CD14-positive monocyte (primary cell): ENCODE measurements around the gene KCNK18. TPM values are rescaled to one million over a fixed set of nuclear protein-coding genes. Genes with fewer than 3 reads are reported as not detected.

Experiments used
- DNase-seq, 3 donors: peaks; one replicate each; pipeline ENCODE4 v3.0.0-alpha.2; 2011 to 2022
- H2AFZ ChIP-seq: 2 replicates; pipeline ENCODE4 v1.6.0; 2012; ENCODE audit warnings: mild to moderate bottlenecking, low read depth, low read length, inconsistent platforms; ENCODE audit not compliant: insufficient read depth, poor library complexity, severe bottlenecking
- H3K27ac ChIP-seq, 2 donors: 1 replicate in 1 of 2; 2 replicates in 1 of 2; pipeline ENCODE4 v1.5.1; 2012 to 2013; ENCODE audit warnings: low read length in 2 of 2, control low read depth in 1 of 2, inconsistent platforms in 1 of 2, low read depth in 1 of 2, mild to moderate bottlenecking in 1 of 2
- H3K27me3 ChIP-seq, 2 donors: one replicate each; pipeline versions ENCODE4 v1.6.0 to v1.6.1; 2011 to 2013; ENCODE audit warnings: low read length in 2 of 2; ENCODE audit not compliant: control insufficient read depth in 2 of 2, insufficient read depth in 2 of 2
- H3K36me3 ChIP-seq, 2 donors: replicated peaks in 1 of 2; 1 replicate in 1 of 2; 2 replicates in 1 of 2; pipeline versions ENCODE4 v1.5.1 to v1.6.1; 2012 to 2013; ENCODE audit warnings: low read length in 2 of 2, control low read depth in 1 of 2, inconsistent platforms in 1 of 2, mild to moderate bottlenecking in 1 of 2; ENCODE audit not compliant: insufficient read depth in 2 of 2, control insufficient read depth in 1 of 2
- H3K4me1 ChIP-seq, 2 donors: 1 replicate in 1 of 2; 2 replicates in 1 of 2; pipeline versions ENCODE4 v1.5.1 to v1.6.1; 2012 to 2013; ENCODE audit warnings: low read length in 2 of 2, control low read depth in 1 of 2, inconsistent platforms in 1 of 2, mild to moderate bottlenecking in 1 of 2, moderate library complexity in 1 of 2; ENCODE audit not compliant: insufficient read depth in 2 of 2, control insufficient read depth in 1 of 2
- H3K4me2 ChIP-seq: replicated peaks from 2 replicates; pipeline ENCODE3; 2012; ENCODE audit warnings: low read length, moderate library complexity, mild to moderate bottlenecking; ENCODE audit not compliant: poor library complexity, severe bottlenecking; ENCODE audit errors: extremely low read depth
- H3K4me3 ChIP-seq, 3 experiments: fragments of 200-600 bp in 1 of 3; sonication (generic) in 1 of 3; replicated peaks in 1 of 3; 1 replicate in 2 of 3; 2 replicates in 1 of 3; pipeline ENCODE4 v1.5.1; 2011 to 2013; ENCODE audit warnings: low read length in 3 of 3, mild to moderate bottlenecking in 3 of 3, control low read depth in 2 of 3, low read depth in 2 of 3, inconsistent platforms in 1 of 3, moderate library complexity in 1 of 3
- H3K79me2 ChIP-seq: 2 replicates; pipeline ENCODE4 v1.6.0; 2012; ENCODE audit warnings: mild to moderate bottlenecking, control low read depth, inconsistent platforms, low read length, moderate library complexity; ENCODE audit not compliant: insufficient read depth
- H3K9ac ChIP-seq: 2 replicates; pipeline ENCODE4 v1.6.0; 2017; ENCODE audit warnings: low read length, mild to moderate bottlenecking; ENCODE audit not compliant: insufficient read depth, poor library complexity, severe bottlenecking
- H3K9me3 ChIP-seq, 2 donors: replicated peaks in 1 of 2; 1 replicate in 1 of 2; 2 replicates in 1 of 2; pipeline versions ENCODE4 v1.5.1 to v1.6.1; 2012 to 2013; ENCODE audit warnings: low read length in 2 of 2, control low read depth in 1 of 2; ENCODE audit not compliant: control insufficient read depth in 1 of 2, insufficient read depth in 1 of 2
- H4K20me1 ChIP-seq: 2 replicates; pipeline ENCODE4 v1.6.0; 2012; ENCODE audit warnings: mild to moderate bottlenecking, low read length, control low read depth, moderate library complexity; ENCODE audit not compliant: insufficient read depth
- H3K27ac Mint-ChIP-seq, 7 donors: one replicate each; pipeline ENCODE4 v1.8.0; 2020; ENCODE audit warnings: mild to moderate bottlenecking in 7 of 7, mixed read lengths in 7 of 7, moderate library complexity in 6 of 7, inconsistent platforms in 2 of 7
- H3K27me3 Mint-ChIP-seq, 3 donors: one replicate each; pipeline ENCODE4 v1.8.0; 2021 to 2022; ENCODE audit warnings: low read depth in 3 of 3, mild to moderate bottlenecking in 3 of 3, mixed read lengths in 3 of 3, moderate library complexity in 3 of 3, inconsistent platforms in 1 of 3
- H3K36me3 Mint-ChIP-seq, 2 donors: one replicate each; pipeline ENCODE4 v1.8.0; 2020; ENCODE audit warnings: mixed read lengths in 2 of 2, inconsistent platforms in 1 of 2, mild to moderate bottlenecking in 1 of 2
- H3K4me1 Mint-ChIP-seq: one replicate; pipeline ENCODE4 v1.8.0; 2020; ENCODE audit warnings: mild to moderate bottlenecking, mixed read lengths
- H3K4me3 Mint-ChIP-seq, 2 donors: one replicate each; pipeline ENCODE4 v1.8.0; 2020; ENCODE audit warnings: mild to moderate bottlenecking in 2 of 2, mixed read lengths in 2 of 2, moderate library complexity in 1 of 2
- H3K9me3 Mint-ChIP-seq, 7 donors: one replicate each; pipeline ENCODE4 v1.8.0; 2020 to 2022; ENCODE audit warnings: mixed read lengths in 7 of 7, mild to moderate bottlenecking in 6 of 7, moderate library complexity in 6 of 7, inconsistent platforms in 2 of 7
- WGBS: methylation state at CpG from one replicate; pipeline ENCODE4 v1.1.5; 2013; ENCODE audit warnings: missing lambda C conversion rate; ENCODE audit not compliant: insufficient coverage; 5-methylcytosine and 5-hydroxymethylcytosine counted together
- intact Hi-C, 2 donors: fragments of 100-400 bp; cut with micrococcal nuclease; formaldehyde crosslinking; loops; one replicate each; pipeline versions ENCODE4 v1.15.0 to v1.15.1; 2023
- polyA plus RNA-seq, 3 donors: library from polyadenylated mRNA; depleted of rRNA in 1 of 3; unstranded in 2 of 3; stranded (reverse) in 1 of 3; fragments of 300-500 nt in 2 of 3; fragments of >200 nt in 1 of 3; fragmentation: Illumina TruSeq in 2 of 3; gene quantifications; 1 replicate in 2 of 3; 2 replicates in 1 of 3; pipeline ENCODE4 v1.2.3, GENCODE V29; 2012 to 2021
- TF ChIP-seq, protein P1 (sequence below): fragments of 200-600 bp; IDR thresholded peaks from one replicate; pipeline ENCODE4 v1.8.0; 2022; ENCODE audit warnings: antibody characterized with exemption, mild to moderate bottlenecking

KCNK18 gene
- polyA plus RNA-seq, 3 donors, result not detected

DNA sequence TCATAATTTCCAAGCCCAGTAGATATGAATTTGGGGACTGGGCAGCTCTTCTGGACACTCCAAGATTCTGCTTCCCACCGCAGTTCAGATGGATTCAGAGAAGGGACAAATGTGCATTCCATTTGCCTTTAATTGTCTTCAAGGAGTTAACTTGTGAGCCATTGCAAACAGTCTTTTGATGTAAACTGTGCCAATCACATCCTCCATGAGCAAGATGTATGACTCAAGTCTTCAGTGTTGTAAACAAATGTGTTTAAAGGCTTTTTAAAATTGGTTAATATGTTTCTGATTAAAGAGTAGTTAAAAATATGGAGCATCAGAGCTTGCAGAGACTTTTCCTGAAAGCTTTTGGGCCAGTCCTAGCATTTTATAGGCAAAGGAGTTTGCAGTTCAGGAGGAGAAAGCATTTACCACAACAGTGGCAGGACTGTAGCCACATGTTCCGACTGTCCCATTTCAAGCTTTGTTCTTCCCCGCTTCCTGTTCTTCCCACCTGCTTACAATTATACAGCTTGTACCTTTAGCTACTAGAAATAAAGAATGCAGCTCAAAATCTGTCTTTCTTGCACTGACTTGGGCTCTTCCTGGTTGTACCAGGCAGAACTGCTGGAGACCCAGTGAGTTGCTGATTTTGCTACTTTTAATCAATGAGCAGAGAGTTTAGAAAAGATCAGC, 49.8 kb downstream of the KCNK18 start:
- H3K27me3 Mint-ChIP-seq, result peaks cover 30 to 47% (median 33%) of the 10 kb centered on the region in 3 donors
- no peaks in the 10 kb centered on the region for H3K36me3 ChIP-seq
- no peak for DNase-seq
- TF ChIP-seq, protein P1, sequence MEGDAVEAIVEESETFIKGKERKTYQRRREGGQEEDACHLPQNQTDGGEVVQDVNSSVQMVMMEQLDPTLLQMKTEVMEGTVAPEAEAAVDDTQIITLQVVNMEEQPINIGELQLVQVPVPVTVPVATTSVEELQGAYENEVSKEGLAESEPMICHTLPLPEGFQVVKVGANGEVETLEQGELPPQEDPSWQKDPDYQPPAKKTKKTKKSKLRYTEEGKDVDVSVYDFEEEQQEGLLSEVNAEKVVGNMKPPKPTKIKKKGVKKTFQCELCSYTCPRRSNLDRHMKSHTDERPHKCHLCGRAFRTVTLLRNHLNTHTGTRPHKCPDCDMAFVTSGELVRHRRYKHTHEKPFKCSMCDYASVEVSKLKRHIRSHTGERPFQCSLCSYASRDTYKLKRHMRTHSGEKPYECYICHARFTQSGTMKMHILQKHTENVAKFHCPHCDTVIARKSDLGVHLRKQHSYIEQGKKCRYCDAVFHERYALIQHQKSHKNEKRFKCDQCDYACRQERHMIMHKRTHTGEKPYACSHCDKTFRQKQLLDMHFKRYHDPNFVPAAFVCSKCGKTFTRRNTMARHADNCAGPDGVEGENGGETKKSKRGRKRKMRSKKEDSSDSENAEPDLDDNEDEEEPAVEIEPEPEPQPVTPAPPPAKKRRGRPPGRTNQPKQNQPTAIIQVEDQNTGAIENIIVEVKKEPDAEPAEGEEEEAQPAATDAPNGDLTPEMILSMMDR, result no peak
- peaks cover 8% of the 10 kb centered on the region for H3K4me1 Mint-ChIP-seq
- H2AFZ ChIP-seq, result no peak overlapping the region
- WGBS, result 100% methylated on average over 2 of the region's 3 CpGs
- no peaks in the 10 kb centered on the region for H3K36me3 Mint-ChIP-seq
- intact Hi-C loops, result no loop called here
- H3K27ac ChIP-seq, result no peak overlapping the region
- H3K9me3 Mint-ChIP-seq, result peaks cover 0 to 4% (median 2%) of the 10 kb centered on the region in 7 donors
- no peaks in the 10 kb centered on the region for H3K4me1 ChIP-seq
- no peak overlapping the region for H3K9ac ChIP-seq
- H3K27me3 ChIP-seq, result peaks cover 14 to 29% of the 10 kb centered on the region in 2 donors
- no peak overlapping the region for H3K4me2 ChIP-seq
- H3K9me3 ChIP-seq, result no peaks in the 10 kb centered on the region
- H3K79me2 ChIP-seq, result no peaks in the 10 kb centered on the region
- H3K4me3 ChIP-seq, result no peak overlapping the region
- no peak overlapping the region for H3K27ac Mint-ChIP-seq
- H3K4me3 Mint-ChIP-seq, result no peak overlapping the region
- no peaks in the 10 kb centered on the region for H4K20me1 ChIP-seq

DNA sequence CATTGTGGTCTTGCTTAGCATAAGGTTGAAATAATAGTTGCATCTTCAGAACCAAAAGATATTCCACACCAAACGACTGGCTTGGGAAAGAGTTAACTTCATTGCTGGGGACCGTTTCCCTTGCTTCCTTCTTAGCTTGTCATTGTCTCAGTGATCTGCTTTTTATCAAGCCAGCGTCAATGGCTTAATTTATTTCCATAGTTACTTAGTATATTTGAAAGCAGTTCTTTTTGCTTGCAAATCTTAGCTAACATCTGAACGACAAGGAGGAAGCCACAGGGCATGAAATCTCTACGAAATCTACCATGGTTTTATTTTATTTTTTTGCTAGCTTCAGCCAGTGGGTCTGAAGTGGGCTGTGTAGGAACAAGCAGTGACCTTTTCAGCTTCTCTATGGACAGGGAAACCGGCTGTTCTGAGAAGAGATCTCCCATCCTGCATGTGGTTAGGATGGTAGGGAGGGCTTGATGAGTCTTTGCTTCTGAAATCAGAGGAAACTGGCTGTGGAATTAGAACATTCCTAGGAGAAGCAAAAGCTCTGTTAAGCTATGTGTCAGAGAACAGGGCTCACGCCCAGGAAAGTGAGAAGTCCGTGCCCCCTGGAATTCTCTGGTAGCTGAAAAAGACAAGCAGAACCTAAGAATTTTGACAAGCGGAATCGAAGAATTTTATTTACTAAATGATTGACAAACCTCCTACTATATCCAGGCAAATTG, 51.6 kb downstream of the KCNK18 start:
- H3K27me3 Mint-ChIP-seq, result peaks cover 12 to 33% (median 15%) of the 10 kb centered on the region in 3 donors
- no peak overlapping the region for H3K4me2 ChIP-seq
- H2AFZ ChIP-seq, result no peak overlapping the region
- no peaks in the 10 kb centered on the region for H3K36me3 ChIP-seq
- no peak overlapping the region for H3K27ac Mint-ChIP-seq
- H4K20me1 ChIP-seq, result no peaks in the 10 kb centered on the region
- peaks cover 8% of the 10 kb centered on the region for H3K4me1 Mint-ChIP-seq
- DNase-seq, result no peak
- H3K9ac ChIP-seq, result no peak overlapping the region
- H3K4me1 ChIP-seq, result no peaks in the 10 kb centered on the region
- intact Hi-C loops, result no loop called here
- no peaks in the 10 kb centered on the region for H3K36me3 Mint-ChIP-seq
- H3K4me3 ChIP-seq, result no peak overlapping the region
- no peak overlapping the region for H3K27ac ChIP-seq
- TF ChIP-seq, protein P1, result no peak
- H3K4me3 Mint-ChIP-seq, result peak overlapping the region in 1 of 2 donors; percentile 39
- no peaks in the 10 kb centered on the region for H3K9me3 Mint-ChIP-seq
- no peaks in the 10 kb centered on the region for H3K79me2 ChIP-seq
- H3K27me3 ChIP-seq, result peaks cover 4 to 13% of the 10 kb centered on the region in 2 donors
- WGBS, result 80% methylated on average over 1 of the region's 10 CpGs
- H3K9me3 ChIP-seq, result no peaks in the 10 kb centered on the region
